NB4 (cell line): ENCODE results near the gene ESYT2.
"Not testable (repeated sequence)": the region's sequence is repeated elsewhere in the genome, so short reads cannot be mapped to it uniquely, and the experiment has no call there.

Experiments used
- CTCF ChIP-seq: IDR thresholded peaks from one replicate; pipeline ENCODE4 v1.5.1; 2012; ENCODE audit warnings: low read depth, low read length
- MAX ChIP-seq: IDR thresholded peaks from 2 replicates; pipeline ENCODE4 v1.6.1; 2011; ENCODE audit warnings: low read depth, low read length
- POLR2A ChIP-seq: IDR thresholded peaks from 2 replicates; pipeline ENCODE4 v1.6.1; 2011; ENCODE audit warnings: mild to moderate bottlenecking; ENCODE audit not compliant: insufficient read length; ENCODE audit errors: extremely low read depth

- TF ChIP-seq POLR2A, CTCF, MAX: not testable (repeated sequence)
These were observed 131.7 kb downstream of the ESYT2 start for GRCh38 chr7:158697597-158697996.
